ENCODE results near the gene FAM234B. TPM values are rescaled to one million over a fixed set of nuclear protein-coding genes. Genes with fewer than 3 reads are reported as not detected.

Gene FAM234B
- total RNA-seq, 1 experiment from 2014 or later = 2.7 TPM

GRCh38 chr12:13128291-13128965 is 84.2 kb downstream of the FAM234B start:
- Mint-ChIP-seq H3K4me3 (ENCODE audit: low read depth, unreplicated experiment) (no peak overlapping the region), H3K27ac (ENCODE audit: unreplicated experiment) (no peak overlapping the region), H3K27me3 (ENCODE audit: unreplicated experiment) (no peaks in the 10 kb centered on the region), H3K36me3 (ENCODE audit: insufficient read depth, unreplicated experiment) (no peaks in the 10 kb centered on the region), H3K9me3 (ENCODE audit: low read depth, unreplicated experiment) (no peaks in the 10 kb centered on the region), H3K4me1 (ENCODE audit: low read depth, unreplicated experiment) (peaks cover 59% of the 10 kb centered on the region)
- BruUV-seq (replicated peaks) = no TSS peak
- CTCF ChIA-PET = interaction anchor here (1.0 kb wide), 1 partner anchor 69 kb away, joined by 3 read pairs; no protein-coding TSS in a partner anchor
- intact Hi-C loops (cut with micrococcal nuclease; ENCODE audit: unreplicated experiment) = no loop called here
- TF ChIP-seq CTCF (IDR thresholded peaks at IDR 0.05; ENCODE audit: unreplicated experiment) = no peak
- no peak for DNase-seq

- CTCF ChIA-PET = no interaction called here
- Mint-ChIP-seq H3K27me3 (ENCODE audit: unreplicated experiment) (no peaks in the 10 kb centered on the region), H3K9me3 (ENCODE audit: low read depth, unreplicated experiment) (no peaks in the 10 kb centered on the region), H3K27ac (ENCODE audit: unreplicated experiment) (peak overlapping the region; percentile 32), H3K4me3 (ENCODE audit: low read depth, unreplicated experiment) (peak overlapping the region; percentile 8), H3K36me3 (ENCODE audit: insufficient read depth, unreplicated experiment) (peaks cover 8% of the 10 kb centered on the region), H3K4me1 (ENCODE audit: low read depth, unreplicated experiment) (peaks cover 72% of the 10 kb centered on the region)
- no peak for TF ChIP-seq CTCF (IDR thresholded peaks at IDR 0.05; ENCODE audit: unreplicated experiment)
- intact Hi-C loops (cut with micrococcal nuclease; ENCODE audit: unreplicated experiment) = no loop called here
- no TSS peak for BruUV-seq (replicated peaks)
- no peak for DNase-seq
Measured at GRCh38 chr12:13130981-13131380, 86.8 kb downstream of the FAM234B start.

Other genes with a start within 250 kb of the FAM234B start
- 60.2 and 60.5 TPM in 2 replicates for gene DDX47, start 231.0 kb upstream of the FAM234B start, total RNA-seq (2022)
- 742 and 748 TPM in 2 replicates for gene GPRC5A, start 152.8 kb upstream of the FAM234B start, total RNA-seq (2022)
- gene GPRC5D, start 92.2 kb upstream of the FAM234B start, total RNA-seq (2022) = not detected in 2 replicates
- gene HEBP1, start 44.1 kb upstream of the FAM234B start, total RNA-seq (2022) = 10.6 and 10.9 TPM in 2 replicates
- gene GSG1, start 59.3 kb downstream of the FAM234B start, total RNA-seq (2022) = 0.47 TPM in 1 of 2 replicates, not detected in the other
- gene EMP1, start 152.3 kb downstream of the FAM234B start, total RNA-seq (2022) = 128 and 146 TPM in 2 replicates